Endothelial cell of umbilical vein (primary cell): ENCODE data around the gene KDM7A. TPM values are rescaled to one million over a fixed set of nuclear protein-coding genes. Genes with fewer than 3 reads are reported as not detected.
A peak's percentile ranks its signal among the peaks of the same experiment; 100 is the strongest.

Experiments
- BruUV-seq: library from RNA; stranded (reverse); fragments of 400-500 nt; replicated peaks from 2 replicates; lab custom pipeline; 2021; lab: Mats Ljungman, UMichigan
- CTCF ChIA-PET: fragments of 300-600, 350-600 bp; sonication (Branson Sonifier 250); formaldehyde crosslinking; loops from one replicate; lab custom pipeline; 2021; ENCODE audit warnings: antibody characterized with exemption, inconsistent platforms; lab: Charles Lee
- POLR2A ChIA-PET: fragments of 300-600, 350-600 bp; sonication (Branson Sonifier 250); formaldehyde crosslinking; loops from one replicate; lab custom pipeline; 2021; ENCODE audit warnings: antibody characterized with exemption, inconsistent platforms; lab: Charles Lee
- DNase-seq: peaks from one replicate; pipeline ENCODE4 v3.0.0-alpha.2; 2011; ENCODE audit warnings: low read depth, low spot score
- FAIRE-seq: peaks from 2 replicates; lab custom pipeline; 2011; peaks lifted over from hg19 to GRCh38; lab: Jason Lieb, UNC
- H2AFZ ChIP-seq: 2 replicates; pipeline ENCODE4 v1.6.0; 2012; ENCODE audit warnings: low read depth, low read length, control low read depth, inconsistent platforms
- H3K27ac ChIP-seq: 2 replicates; pipeline ENCODE4 v1.5.1; 2011; ENCODE audit warnings: low read depth, mild to moderate bottlenecking, control low read depth, low read length, moderate library complexity; ENCODE audit not compliant: insufficient read depth
- H3K27me3 ChIP-seq, 2 experiments: 2 replicates each; pipeline versions ENCODE4 v1.6.0 to v1.6.1; 2011; ENCODE audit warnings: low read length in 2 of 2, mixed read lengths in 1 of 2; ENCODE audit not compliant: control insufficient read depth in 2 of 2, insufficient read depth in 2 of 2
- H3K36me3 ChIP-seq, 2 experiments: 2 replicates in 1 of 2; 3 replicates in 1 of 2; pipeline ENCODE4 v1.5.1; 2011; ENCODE audit warnings: low read length in 2 of 2, mild to moderate bottlenecking in 1 of 2, moderate library complexity in 1 of 2; ENCODE audit not compliant: control insufficient read depth in 2 of 2, insufficient read depth in 2 of 2; ENCODE audit errors: extremely low read depth in 1 of 2
- H3K4me1 ChIP-seq: 3 replicates; pipeline ENCODE4 v1.5.1; 2011; ENCODE audit warnings: mild to moderate bottlenecking, low read length; ENCODE audit not compliant: control insufficient read depth, insufficient read depth; ENCODE audit errors: extremely low read depth
- H3K4me2 ChIP-seq: 2 replicates; pipeline ENCODE4 v1.6.1; 2011; ENCODE audit warnings: low read length, control low read depth, mixed read lengths; ENCODE audit not compliant: insufficient read depth
- H3K4me3 ChIP-seq, 3 experiments: fragments of 200-600 bp in 1 of 3; sonication (generic), shearing (Covaris generic) in 1 of 3; replicated peaks in 1 of 3; 2 replicates each; pipeline ENCODE4 v1.5.1; 2011 to 2016; ENCODE audit warnings: control low read depth in 3 of 3, low read length in 3 of 3, mild to moderate bottlenecking in 2 of 3, inconsistent platforms in 1 of 3, low read depth in 1 of 3, moderate library complexity in 1 of 3; ENCODE audit not compliant: insufficient read depth in 1 of 3
- H3K79me2 ChIP-seq: 2 replicates; pipeline ENCODE4 v1.6.0; 2012; ENCODE audit warnings: low read length, inconsistent platforms; ENCODE audit not compliant: control insufficient read depth, insufficient read depth
- H3K9ac ChIP-seq: replicated peaks from 2 replicates; pipeline ENCODE3; 2011; ENCODE audit warnings: low read length, control low read depth; ENCODE audit not compliant: insufficient read depth; ENCODE audit errors: extremely low read depth
- H3K9me1 ChIP-seq: replicated peaks from 3 replicates; pipeline ENCODE4 v1.6.0; 2011; ENCODE audit warnings: mild to moderate bottlenecking, low read length; ENCODE audit not compliant: control insufficient read depth, insufficient read depth; ENCODE audit errors: extremely low read depth
- H3K9me3 ChIP-seq: replicated peaks from 2 replicates; pipeline ENCODE4 v1.5.1; 2012; ENCODE audit warnings: low read length, inconsistent platforms; ENCODE audit not compliant: control insufficient read depth, insufficient read depth
- H4K20me1 ChIP-seq: replicated peaks from 2 replicates; pipeline ENCODE3; 2011; ENCODE audit warnings: mild to moderate bottlenecking, low read length; ENCODE audit not compliant: control insufficient read depth, insufficient read depth; ENCODE audit errors: extremely low read depth
- CTCF ChIP-seq, 2 donors: IDR thresholded peaks; 1 replicate in 1 of 2; 2 replicates in 1 of 2; pipeline ENCODE4 v1.5.1; 2011; ENCODE audit warnings: low read length in 2 of 2, mild to moderate bottlenecking in 2 of 2, moderate library complexity in 2 of 2, control low read depth in 1 of 2, inconsistent platforms in 1 of 2, low read depth in 1 of 2; ENCODE audit not compliant: insufficient read depth in 1 of 2; ENCODE audit errors: extremely low read depth in 1 of 2
- EZH2 ChIP-seq: IDR thresholded peaks from 2 replicates; pipeline ENCODE4 v1.6.1; 2012; ENCODE audit warnings: borderline replicate concordance, low read depth, mild to moderate bottlenecking, moderate library complexity, low read length, inconsistent platforms; ENCODE audit not compliant: severe bottlenecking
- FOS ChIP-seq: IDR thresholded peaks from 2 replicates; pipeline ENCODE4 v1.6.1; 2011; ENCODE audit warnings: mild to moderate bottlenecking, low read length, moderate library complexity, borderline replicate concordance; ENCODE audit not compliant: insufficient read depth
- GATA2 ChIP-seq: IDR thresholded peaks from 2 replicates; pipeline ENCODE4 v1.7.0; 2011; ENCODE audit warnings: low read depth, mild to moderate bottlenecking, moderate library complexity, mixed read lengths, low read length; ENCODE audit not compliant: insufficient read length, insufficient read depth
- JUN ChIP-seq: IDR thresholded peaks from 2 replicates; pipeline ENCODE4 v1.6.1; 2011; ENCODE audit warnings: borderline replicate concordance, low read depth; ENCODE audit not compliant: insufficient read length, insufficient read depth
- MYC ChIP-seq: IDR thresholded peaks from one replicate; pipeline ENCODE4 v1.6.1; 2011; ENCODE audit warnings: mild to moderate bottlenecking, low read depth, low read length
- POLR2A ChIP-seq: IDR thresholded peaks from 2 replicates; pipeline ENCODE4 v1.6.1; 2012; ENCODE audit warnings: low read depth, mild to moderate bottlenecking, control low read depth, low read length
- POLR2AphosphoS5 ChIP-seq: IDR thresholded peaks from 2 replicates; pipeline ENCODE4 v1.6.1; 2012; ENCODE audit warnings: low read depth, mild to moderate bottlenecking, control low read depth, low read length, moderate library complexity; ENCODE audit not compliant: insufficient read depth
- dilution Hi-C: fragments of 300-500 bp; cut with MboI; formaldehyde crosslinking; loops from one replicate; pipeline ENCODE4 v1.15.0; 2019; ENCODE audit warnings: low sequenced_read_pairs; ENCODE audit not compliant: extremely low pct_ligation_motif_present
- intact Hi-C: fragments of 100-400 bp; cut with micrococcal nuclease; formaldehyde crosslinking; loops from one replicate; pipeline ENCODE4 v1.10.0; 2022
- polyA plus RNA-seq, 4 experiments: library from polyadenylated mRNA; depleted of rRNA in 3 of 4; stranded (reverse) in 3 of 4; unstranded in 1 of 4; fragments of >200 nt; gene quantifications; 2 replicates each; pipeline versions ENCODE4 v1.2.1 to v1.2.3, GENCODE V29; 2011 to 2012; ENCODE audit warnings: missing spikeins in 1 of 4
- total RNA-seq: library from RNA; stranded (reverse); gene quantifications from 2 replicates; pipeline ENCODE4 v1.2.3, GENCODE V29; 2021
- TF ChIP-seq, protein P1 (sequence below): IDR thresholded peaks from 2 replicates; pipeline ENCODE4 v1.6.1; 2011; ENCODE audit not compliant: insufficient read depth, insufficient read length

Gene KDM7A
- total and polyA plus RNA-seq, 2 donors (not counting 3 experiments of a cell fraction or from before 2014, with no cell fraction given): 2.4 to 7.3 TPM

GRCh38 chr7:140093375-140093774 lies 83.4 kb downstream of the KDM7A start:
- ChIA-PET CTCF (no interaction called here), POLR2A (no interaction called here)
- Histone ChIP-seq H3K9me1 (no peaks in the 10 kb centered on the region), H3K27ac (no peak overlapping the region), H3K4me1 (no peaks in the 10 kb centered on the region), H3K9me3 (no peaks in the 10 kb centered on the region), H3K9ac (no peak overlapping the region), H3K27me3 (no peaks in the 10 kb centered on the region), H4K20me1 (no peaks in the 10 kb centered on the region), H2AFZ (no peak overlapping the region), H3K4me3 (no peak overlapping the region), H3K79me2 (no peaks in the 10 kb centered on the region), H3K36me3 (peaks cover 0 to 11% of the 10 kb centered on the region in 2 experiments), H3K4me2 (no peak overlapping the region)
- FAIRE-seq (peak; percentile 43), DNase-seq (no peak)
- dilution Hi-C loops (no loop called here), intact Hi-C loops (no loop called here)
- TF ChIP-seq GATA2: no peak
- no peak for TF ChIP-seq MYC
- TF ChIP-seq POLR2AphosphoS5: no peak
- TF ChIP-seq POLR2A: no peak
- TF ChIP-seq, protein P1, sequence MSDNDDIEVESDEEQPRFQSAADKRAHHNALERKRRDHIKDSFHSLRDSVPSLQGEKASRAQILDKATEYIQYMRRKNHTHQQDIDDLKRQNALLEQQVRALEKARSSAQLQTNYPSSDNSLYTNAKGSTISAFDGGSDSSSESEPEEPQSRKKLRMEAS: no peak
- no peak for TF ChIP-seq EZH2
- no peak for TF ChIP-seq CTCF (IDR thresholded peaks at IDR 0.05; ENCODE audit: extremely low read depth in 1 of 2, insufficient read depth in 1 of 2, low read depth in 1 of 2, low read length in 2 of 2)
- TF ChIP-seq FOS: no peak
- no peak for TF ChIP-seq JUN
- no TSS peak for BruUV-seq
